Coronary artery (tissue), 2 donors: Measurements from ENCODE around the gene CBFA2T2.
"Not testable (repeated sequence)": the region's sequence is repeated elsewhere in the genome, so short reads cannot be mapped to it uniquely, and the experiment has no call there.

Source experiments
- DNase-seq: peaks from one replicate; pipeline ENCODE4 v3.0.0-alpha.2; 2017; ENCODE audit warnings: low spot score
- H3K27ac ChIP-seq, 2 donors: fragments of 200-600 bp; sonication (generic); one replicate each; pipeline ENCODE4 v1.5.1; 2016 to 2019
- H3K4me3 ChIP-seq: fragments of 200-600 bp; sonication (generic); 2 replicates; pipeline ENCODE4 v1.5.1; 2016; ENCODE audit warnings: mild to moderate bottlenecking, moderate library complexity
- TF ChIP-seq, protein P1 (sequence below): fragments of 200-600 bp; sonication (generic); IDR thresholded peaks from one replicate; pipeline ENCODE4 v1.5.1; 2019; ENCODE audit warnings: antibody characterized with exemption

Gene CBFA2T2

DNA sequence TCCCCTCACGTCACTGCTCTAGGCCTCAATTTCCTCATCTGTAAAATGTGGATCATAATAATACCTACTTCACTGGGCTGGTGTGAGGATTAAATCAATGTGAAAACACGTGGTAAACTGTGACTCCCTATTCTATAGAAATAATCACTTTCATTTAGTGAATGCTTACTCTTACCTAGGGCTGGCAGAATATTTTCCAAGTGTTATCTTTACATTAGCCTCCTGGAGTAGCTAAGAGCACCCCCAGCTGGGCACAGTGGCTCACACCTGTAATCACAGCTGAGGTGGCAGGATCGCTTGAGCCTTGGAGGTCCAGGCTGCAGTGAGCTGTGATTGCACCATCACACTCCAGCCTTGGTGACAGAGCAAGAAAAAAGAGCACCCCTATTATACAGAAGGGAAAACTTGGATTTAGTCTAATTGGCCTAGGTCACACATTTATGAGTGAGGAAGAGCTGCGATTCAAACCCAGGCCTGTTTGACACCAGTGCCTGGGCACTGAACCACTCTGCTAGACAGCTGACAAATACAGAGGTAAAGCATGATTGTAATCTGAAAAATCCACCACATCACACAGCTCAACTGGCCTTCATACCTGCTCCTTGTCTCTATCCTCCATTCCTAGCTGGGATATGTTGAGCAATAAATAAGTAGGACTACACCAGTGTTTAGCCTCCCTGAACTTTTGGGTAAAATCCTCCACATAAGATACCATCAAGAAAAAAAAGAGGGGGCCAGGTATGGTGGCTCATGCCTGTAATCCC, 44.9 kb upstream of the CBFA2T2 start:
- no peak for DNase-seq
- Histone ChIP-seq H3K27ac (peak overlapping the region; percentile 92), H3K4me3 (peak overlapping the region; percentile 82)
- TF ChIP-seq, protein P1, sequence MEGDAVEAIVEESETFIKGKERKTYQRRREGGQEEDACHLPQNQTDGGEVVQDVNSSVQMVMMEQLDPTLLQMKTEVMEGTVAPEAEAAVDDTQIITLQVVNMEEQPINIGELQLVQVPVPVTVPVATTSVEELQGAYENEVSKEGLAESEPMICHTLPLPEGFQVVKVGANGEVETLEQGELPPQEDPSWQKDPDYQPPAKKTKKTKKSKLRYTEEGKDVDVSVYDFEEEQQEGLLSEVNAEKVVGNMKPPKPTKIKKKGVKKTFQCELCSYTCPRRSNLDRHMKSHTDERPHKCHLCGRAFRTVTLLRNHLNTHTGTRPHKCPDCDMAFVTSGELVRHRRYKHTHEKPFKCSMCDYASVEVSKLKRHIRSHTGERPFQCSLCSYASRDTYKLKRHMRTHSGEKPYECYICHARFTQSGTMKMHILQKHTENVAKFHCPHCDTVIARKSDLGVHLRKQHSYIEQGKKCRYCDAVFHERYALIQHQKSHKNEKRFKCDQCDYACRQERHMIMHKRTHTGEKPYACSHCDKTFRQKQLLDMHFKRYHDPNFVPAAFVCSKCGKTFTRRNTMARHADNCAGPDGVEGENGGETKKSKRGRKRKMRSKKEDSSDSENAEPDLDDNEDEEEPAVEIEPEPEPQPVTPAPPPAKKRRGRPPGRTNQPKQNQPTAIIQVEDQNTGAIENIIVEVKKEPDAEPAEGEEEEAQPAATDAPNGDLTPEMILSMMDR = no peak

DNA sequence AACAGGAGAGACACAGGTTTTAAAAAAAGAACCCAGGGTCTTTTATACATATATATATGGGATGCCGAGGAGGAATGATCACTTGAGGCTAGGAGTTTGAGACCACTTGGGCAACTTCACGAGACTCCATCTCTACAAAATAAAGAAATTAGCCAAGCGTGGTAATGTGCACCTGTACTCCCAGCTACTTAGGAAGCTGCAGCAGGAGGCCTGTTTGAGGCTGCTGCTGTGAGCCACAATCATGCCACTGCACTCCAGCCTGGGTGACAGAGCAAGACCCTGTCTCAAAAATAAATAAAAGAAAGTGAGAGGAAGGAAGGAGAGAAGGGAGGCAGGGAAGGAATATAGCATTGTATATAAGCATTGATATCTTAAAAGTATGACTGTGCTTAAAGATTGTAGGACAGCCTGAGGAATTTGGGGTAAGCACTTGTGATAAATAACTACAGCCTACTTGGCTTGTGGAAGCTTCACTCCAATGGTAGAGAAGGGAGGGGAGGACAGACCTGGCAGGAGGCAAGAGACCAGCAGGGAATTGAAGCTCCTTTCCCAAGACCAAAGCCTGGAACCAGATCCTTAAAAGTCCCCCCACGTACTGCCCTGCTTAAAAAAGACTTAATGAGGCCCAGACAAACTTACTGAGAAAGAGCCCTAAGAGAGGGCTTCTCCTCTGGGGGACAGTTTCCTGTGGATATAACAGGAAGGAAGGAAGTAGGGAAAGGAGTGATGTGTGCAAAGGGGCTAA, 43.8 kb upstream of the CBFA2T2 start:
- TF ChIP-seq, protein P1 = no peak

DNA sequence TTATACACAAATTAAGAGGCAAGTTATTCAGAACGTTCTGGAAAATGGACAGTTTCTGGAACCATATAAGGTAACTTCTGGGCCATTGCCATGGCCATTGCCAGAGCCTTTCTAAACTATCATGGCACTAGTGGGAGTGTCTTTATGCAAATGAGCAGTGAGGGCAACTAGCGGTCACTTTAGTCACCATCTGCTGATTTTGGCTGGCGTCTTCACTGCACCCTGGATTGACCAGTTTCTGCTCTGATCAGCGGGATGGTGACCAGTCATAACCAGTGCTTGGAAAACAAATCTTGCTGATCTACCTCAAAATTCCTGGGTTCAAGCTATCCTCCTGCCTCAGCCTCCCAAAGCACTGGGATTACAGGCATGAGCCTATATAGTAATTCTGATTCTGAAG, 39.0 kb upstream of the CBFA2T2 start:
- no peak overlapping the region for H3K4me3 ChIP-seq
- TF ChIP-seq, protein P1 = no peak
- no peak for DNase-seq
- H3K27ac ChIP-seq = no peak overlapping the region

More for the DNA sequence above, 43.8 kb upstream of the CBFA2T2 start:
- Histone ChIP-seq H3K4me3 (no peak overlapping the region), H3K27ac (no peak overlapping the region)
- DNase-seq = no peak

DNA sequence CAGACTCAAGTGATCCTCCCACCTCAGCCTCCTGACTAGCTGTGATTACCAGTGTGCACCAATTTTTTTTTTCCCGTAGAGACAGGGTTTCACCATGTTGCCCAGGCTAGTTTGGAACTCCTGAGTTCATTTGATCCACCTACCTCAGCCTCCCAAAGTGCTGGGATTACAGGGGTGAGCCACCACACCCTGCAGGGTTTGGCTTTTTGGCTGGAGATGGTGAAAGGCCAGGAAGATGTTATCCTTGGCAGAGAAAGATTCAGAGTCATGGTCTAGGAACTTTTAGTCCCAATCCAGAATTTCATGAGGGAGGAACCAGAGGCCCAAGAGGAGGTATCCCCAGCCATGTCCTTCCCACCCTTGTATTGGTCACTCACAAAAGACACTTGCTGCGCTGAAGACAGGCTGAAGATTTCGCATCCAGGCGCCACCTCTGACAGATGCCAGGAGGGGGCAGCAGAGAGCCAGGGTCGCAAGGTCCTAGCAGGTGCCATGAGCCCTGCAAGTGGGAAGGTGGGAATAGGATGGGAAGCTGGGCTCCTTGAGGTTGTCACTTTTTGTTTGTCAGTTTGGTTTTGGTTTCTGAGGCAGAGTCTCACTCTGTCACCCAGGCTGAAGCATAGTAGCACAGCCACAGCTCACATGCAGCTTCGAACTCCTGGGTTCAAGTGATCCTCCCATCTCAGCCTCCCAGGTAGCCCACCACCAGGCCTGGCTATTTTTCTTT, 32.8 kb upstream of the CBFA2T2 start:
- H3K4me3 ChIP-seq, H3K27ac ChIP-seq: not testable (repeated sequence)
- peak; percentile 87 for DNase-seq
- TF ChIP-seq, protein P1 = peak; percentile 88

DNA sequence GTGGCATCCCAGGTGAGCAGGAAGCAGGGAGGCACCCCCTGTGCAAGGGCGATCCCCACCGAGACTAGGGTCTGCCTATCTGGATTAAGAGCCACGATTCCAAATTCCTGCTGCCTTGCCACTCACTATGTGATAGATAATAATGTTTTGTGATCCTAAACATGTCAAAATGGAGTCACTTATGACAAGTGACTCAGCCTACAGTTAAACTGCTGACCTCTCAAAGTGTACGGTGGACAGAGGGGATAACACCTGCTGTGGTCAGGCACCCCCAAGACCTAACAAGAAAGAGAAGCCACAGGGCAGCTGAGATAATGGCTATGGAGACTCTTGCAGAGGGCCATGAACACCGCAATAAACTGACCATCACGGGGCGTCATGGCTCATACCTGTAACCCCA, 30.3 kb upstream of the CBFA2T2 start:
- H3K27ac ChIP-seq = no peak overlapping the region
- H3K4me3 ChIP-seq = no peak overlapping the region
- TF ChIP-seq, protein P1 = no peak
- DNase-seq = no peak

DNA sequence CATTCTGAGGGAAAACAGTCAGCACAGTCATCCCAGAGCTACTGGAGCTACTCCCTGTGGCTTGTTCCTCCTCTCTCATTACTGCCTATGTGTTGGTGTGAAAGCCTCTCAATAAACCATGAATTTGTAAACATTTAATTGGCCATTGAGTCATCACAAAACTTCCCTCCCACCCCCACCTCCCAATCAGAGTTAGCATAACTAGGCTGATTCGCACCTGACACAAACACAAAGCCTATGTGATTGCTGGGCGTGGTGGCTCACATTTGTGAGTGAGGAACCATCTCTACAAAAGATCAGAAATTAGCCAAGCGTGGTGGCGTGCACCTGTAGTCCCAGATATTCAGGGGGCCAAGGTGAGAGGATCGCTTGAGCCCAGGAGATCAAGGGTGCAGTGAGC, 29.2 kb upstream of the CBFA2T2 start:
- H3K27ac ChIP-seq = no peak overlapping the region
- TF ChIP-seq, protein P1 = no peak

More for the DNA sequence above, 29.2 kb upstream of the CBFA2T2 start:
- no peak for DNase-seq
- H3K4me3 ChIP-seq = no peak overlapping the region
